Adipocyte (in vitro differentiated cells): ENCODE measurements around the gene THPO.

Experiments
- DNase-seq: peaks from one replicate; pipeline ENCODE4 v3.0.0-alpha.2; 2015; ENCODE audit warnings: low read depth
- H3K27me3 ChIP-seq: replicated peaks from 2 replicates; pipeline ENCODE4 v1.7.0; 2013; ENCODE audit warnings: mild to moderate bottlenecking, low read length, moderate library complexity; ENCODE audit not compliant: control insufficient read depth, insufficient read depth
- H3K36me3 ChIP-seq: 2 replicates; pipeline ENCODE4 v1.7.0; 2013; ENCODE audit warnings: low read length, mild to moderate bottlenecking, moderate library complexity; ENCODE audit not compliant: control insufficient read depth, insufficient read depth, severe bottlenecking
- H3K4me1 ChIP-seq: 2 replicates; pipeline ENCODE4 v1.7.0; 2013; ENCODE audit warnings: mild to moderate bottlenecking, low read length, moderate library complexity; ENCODE audit not compliant: control insufficient read depth, insufficient read depth
- H3K4me3 ChIP-seq: 2 replicates; pipeline ENCODE4 v1.7.0; 2013; ENCODE audit warnings: mild to moderate bottlenecking, low read length, moderate library complexity
- H3K9ac ChIP-seq: 2 replicates; pipeline ENCODE4 v1.7.0; 2013; ENCODE audit warnings: mild to moderate bottlenecking, low read length, moderate library complexity
- H3K9me3 ChIP-seq: 2 replicates; pipeline ENCODE4 v1.7.0; 2013; ENCODE audit warnings: mild to moderate bottlenecking, low read length, moderate library complexity; ENCODE audit not compliant: control insufficient read depth

THPO gene

DNA sequence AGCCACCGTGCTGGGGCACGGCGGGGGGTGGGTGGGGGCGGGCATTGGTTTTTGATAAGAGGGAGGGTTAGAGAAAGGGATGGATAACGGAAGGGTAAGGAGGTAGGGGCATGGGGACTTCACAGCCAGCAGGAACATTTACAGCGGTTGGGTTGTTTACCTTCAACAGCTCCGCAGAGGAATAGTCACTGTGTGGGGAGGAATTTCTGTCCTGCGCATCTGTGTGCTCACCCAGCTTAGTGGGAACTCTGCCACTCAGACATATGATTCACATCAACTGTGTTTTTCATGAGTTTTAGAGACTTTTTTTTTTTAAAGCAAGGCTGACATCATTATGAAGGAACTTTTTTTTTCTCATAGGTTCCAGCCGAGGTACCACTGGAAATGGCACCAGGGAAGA lies 21.4 kb upstream of the THPO start:
- H3K36me3 ChIP-seq: no peaks in the 10 kb centered on the region
- H3K27me3 ChIP-seq: peaks cover 8% of the 10 kb centered on the region
- H3K9ac ChIP-seq: no peak overlapping the region
- no peaks in the 10 kb centered on the region for H3K9me3 ChIP-seq
- DNase-seq: peak; percentile 88
- H3K4me1 ChIP-seq: peaks cover 3% of the 10 kb centered on the region
- no peak overlapping the region for H3K4me3 ChIP-seq

DNA sequence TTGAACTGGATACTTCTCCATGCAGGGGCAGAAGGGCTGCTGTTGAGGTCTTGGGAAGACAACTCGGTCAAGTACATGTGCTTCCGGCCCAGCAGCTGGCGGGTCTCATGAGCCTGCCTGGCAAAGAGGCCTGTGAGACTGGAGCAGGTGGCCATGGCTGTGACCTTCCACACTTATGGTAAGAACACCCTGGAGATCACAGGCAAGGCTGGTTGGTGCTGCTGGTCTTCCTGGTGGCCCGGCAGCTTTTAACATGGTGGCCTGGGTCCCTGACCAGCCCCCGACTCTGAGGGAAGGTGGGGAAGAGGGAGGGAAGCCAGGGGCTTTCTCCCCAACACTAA lies 17.3 kb upstream of the THPO start:
- Histone ChIP-seq H3K27me3 (no peaks in the 10 kb centered on the region), H3K4me1 (peaks cover 3% of the 10 kb centered on the region), H3K9me3 (no peaks in the 10 kb centered on the region), H3K36me3 (no peaks in the 10 kb centered on the region), H3K9ac (no peak overlapping the region), H3K4me3 (no peak overlapping the region)
- DNase-seq: no peak

DNA sequence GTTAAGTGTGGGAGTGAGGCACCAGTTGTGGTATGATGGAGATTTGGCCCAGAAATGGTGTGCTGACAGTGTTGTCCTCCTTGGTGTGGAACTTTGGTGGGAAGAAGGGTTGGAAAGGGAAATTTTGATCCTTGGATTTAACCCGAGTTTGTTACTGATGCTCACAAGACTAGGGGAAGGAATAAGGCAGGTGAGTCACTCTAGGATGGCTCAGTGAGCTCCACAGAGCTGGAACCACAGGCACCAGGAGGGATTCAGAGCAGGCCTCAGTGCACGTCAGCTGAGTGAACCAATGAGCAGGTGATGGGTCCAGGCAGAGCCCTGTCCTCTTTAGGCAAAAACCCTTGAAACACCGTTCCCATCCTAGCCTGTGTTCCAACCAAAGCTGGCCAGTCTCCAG lies 13.3 kb upstream of the THPO start:
- Histone ChIP-seq H3K27me3 (no peaks in the 10 kb centered on the region), H3K36me3 (no peaks in the 10 kb centered on the region), H3K4me1 (no peaks in the 10 kb centered on the region), H3K9me3 (no peaks in the 10 kb centered on the region), H3K4me3 (no peak overlapping the region), H3K9ac (no peak overlapping the region)
- no peak for DNase-seq

DNA sequence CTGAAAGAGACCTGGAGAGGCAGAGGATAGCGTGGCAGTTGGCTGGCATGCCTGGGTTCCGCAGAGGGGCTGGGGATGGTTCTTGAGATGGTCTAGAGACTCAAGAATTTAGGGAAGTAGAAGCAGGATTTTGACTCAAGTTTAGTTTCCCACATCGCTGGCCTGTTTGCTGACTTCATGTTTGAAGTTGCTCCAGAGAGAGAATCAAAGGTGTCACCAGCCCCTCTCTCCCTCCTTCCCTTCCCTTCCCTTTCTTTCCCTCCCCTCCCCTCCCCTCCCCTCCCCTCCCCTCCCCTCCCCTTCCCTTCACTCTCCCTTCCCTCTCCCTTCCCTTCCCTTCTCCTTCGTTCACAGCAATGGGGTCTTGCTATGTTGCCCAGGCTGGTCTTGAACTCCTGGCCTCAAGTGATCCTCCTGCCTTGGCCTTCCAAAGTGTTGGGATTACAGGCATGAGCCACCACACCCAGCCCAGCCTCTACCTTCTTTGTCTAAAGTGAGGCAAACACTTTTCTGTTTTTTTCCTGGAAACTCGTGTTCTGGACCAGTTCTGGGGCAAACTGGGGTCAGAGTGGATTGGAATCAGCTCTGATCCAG lies 12.0 kb upstream of the THPO start:
- H3K4me3 ChIP-seq: no peak overlapping the region

DNA sequence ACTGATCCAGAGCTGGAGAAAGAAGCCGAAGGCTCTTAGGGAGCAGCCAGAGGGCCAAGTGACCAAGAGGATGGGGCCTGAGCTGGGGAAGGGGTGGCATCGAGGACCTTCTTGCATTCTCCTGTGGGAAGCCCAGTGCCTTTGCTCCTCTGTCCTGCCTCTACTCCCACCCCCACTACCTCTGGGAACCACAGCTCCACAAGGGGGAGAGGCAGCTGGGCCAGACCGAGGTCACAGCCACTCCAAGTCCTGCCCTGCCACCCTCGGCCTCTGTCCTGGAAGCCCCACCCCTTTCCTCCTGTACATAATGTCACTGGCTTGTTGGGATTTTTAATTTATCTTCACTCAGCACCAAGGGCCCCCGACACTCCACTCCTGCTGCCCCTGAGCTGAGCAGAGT lies 11.4 kb upstream of the THPO start:
- H3K36me3 ChIP-seq: no peaks in the 10 kb centered on the region
- H3K27me3 ChIP-seq: no peaks in the 10 kb centered on the region
- H3K4me3 ChIP-seq: no peak overlapping the region
- no peaks in the 10 kb centered on the region for H3K4me1 ChIP-seq
- no peaks in the 10 kb centered on the region for H3K9me3 ChIP-seq
- no peak for DNase-seq
- H3K9ac ChIP-seq: no peak overlapping the region

More for the DNA sequence above, 12.0 kb upstream of the THPO start:
- Histone ChIP-seq H3K9ac (no peak overlapping the region), H3K27me3 (no peaks in the 10 kb centered on the region), H3K36me3 (no peaks in the 10 kb centered on the region), H3K9me3 (no peaks in the 10 kb centered on the region), H3K4me1 (no peaks in the 10 kb centered on the region)
- no peak for DNase-seq

DNA sequence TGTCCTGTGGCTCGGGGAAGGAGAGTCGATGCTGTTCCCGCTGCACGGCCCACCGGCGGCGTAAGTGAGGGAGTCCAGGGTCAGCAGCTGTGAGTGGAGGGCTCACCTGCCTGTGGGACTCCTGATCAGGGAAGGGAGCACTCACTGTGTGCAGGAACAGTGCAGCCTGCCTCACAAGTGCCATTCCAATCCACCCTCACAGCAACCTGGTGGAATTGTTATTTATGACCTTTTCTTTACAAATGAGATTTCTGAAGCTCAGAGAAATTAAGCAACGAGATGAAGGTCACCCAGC lies 10.9 kb upstream of the THPO start:
- Histone ChIP-seq H3K9ac (no peak overlapping the region), H3K9me3 (no peaks in the 10 kb centered on the region), H3K4me3 (no peak overlapping the region), H3K27me3 (no peaks in the 10 kb centered on the region), H3K4me1 (no peaks in the 10 kb centered on the region), H3K36me3 (no peaks in the 10 kb centered on the region)
- DNase-seq: no peak

DNA sequence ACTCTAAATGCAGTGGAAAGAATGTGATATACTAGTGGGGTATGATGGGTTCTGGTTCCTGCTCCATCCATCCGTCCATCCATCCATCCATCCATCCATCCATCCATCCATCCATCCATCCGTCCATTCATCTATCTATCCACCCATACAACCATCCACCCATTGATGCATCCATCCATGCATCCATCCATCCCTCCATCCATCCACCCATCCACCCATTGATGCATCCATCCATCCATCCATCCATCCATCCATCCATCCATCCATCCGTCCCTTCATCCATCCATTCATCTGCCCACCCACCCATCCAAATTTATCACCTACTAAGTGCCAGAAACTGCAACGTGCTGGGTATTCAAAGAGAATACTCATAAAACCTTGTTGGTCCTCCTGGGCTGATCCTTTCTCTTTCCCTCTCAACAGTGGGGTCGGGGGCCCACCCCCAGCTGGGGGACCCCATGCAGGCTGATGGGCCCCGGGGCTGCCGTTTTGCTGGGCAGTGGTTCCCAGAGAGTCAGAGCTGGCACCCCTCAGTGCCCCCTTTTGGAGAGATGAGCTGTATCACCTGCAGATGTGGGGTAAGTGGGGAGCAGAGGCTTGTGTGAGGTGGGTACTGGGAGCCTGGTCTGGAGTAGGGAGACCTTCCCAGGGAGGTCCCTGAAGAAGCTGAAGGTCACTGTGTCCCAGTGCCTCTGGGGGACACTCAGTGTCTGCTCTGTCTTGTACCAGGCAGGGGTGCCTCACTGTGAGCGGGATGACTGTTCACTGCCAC lies 10.3 kb upstream of the THPO start:
- DNase-seq: no peak
- H3K36me3 ChIP-seq: no peaks in the 10 kb centered on the region
- no peaks in the 10 kb centered on the region for H3K4me1 ChIP-seq
- no peak overlapping the region for H3K4me3 ChIP-seq
- no peaks in the 10 kb centered on the region for H3K27me3 ChIP-seq
- no peaks in the 10 kb centered on the region for H3K9me3 ChIP-seq
- H3K9ac ChIP-seq: no peak overlapping the region

DNA sequence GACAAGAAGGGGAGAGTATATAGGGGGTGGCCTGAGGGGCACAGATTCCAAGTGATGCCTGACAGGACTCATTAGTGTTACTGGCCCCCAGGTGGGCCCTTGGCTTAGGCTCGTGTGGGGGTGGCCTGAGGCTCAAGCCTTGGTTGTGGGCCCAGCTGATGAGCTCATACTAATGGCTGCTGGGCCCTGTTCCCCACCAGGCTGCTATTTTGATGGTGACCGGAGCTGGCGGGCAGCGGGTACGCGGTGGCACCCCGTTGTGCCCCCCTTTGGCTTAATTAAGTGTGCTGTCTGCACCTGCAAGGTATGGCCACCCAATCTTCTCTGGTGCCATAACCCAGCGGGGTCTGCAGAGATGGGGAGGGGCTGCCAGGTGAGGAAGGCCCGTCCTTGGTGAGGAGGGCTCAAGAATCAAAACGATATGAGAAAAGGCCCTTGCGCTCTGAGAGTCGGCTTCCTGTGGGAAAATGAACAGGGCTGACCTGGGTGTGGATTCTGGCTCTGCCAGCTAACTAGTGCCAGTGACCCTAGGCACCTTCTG lies 9.2 kb upstream of the THPO start:
- no peaks in the 10 kb centered on the region for H3K4me1 ChIP-seq
- no peaks in the 10 kb centered on the region for H3K27me3 ChIP-seq
- DNase-seq: no peak
- no peak overlapping the region for H3K4me3 ChIP-seq
- no peak overlapping the region for H3K9ac ChIP-seq
- no peaks in the 10 kb centered on the region for H3K36me3 ChIP-seq
- H3K9me3 ChIP-seq: no peaks in the 10 kb centered on the region

DNA sequence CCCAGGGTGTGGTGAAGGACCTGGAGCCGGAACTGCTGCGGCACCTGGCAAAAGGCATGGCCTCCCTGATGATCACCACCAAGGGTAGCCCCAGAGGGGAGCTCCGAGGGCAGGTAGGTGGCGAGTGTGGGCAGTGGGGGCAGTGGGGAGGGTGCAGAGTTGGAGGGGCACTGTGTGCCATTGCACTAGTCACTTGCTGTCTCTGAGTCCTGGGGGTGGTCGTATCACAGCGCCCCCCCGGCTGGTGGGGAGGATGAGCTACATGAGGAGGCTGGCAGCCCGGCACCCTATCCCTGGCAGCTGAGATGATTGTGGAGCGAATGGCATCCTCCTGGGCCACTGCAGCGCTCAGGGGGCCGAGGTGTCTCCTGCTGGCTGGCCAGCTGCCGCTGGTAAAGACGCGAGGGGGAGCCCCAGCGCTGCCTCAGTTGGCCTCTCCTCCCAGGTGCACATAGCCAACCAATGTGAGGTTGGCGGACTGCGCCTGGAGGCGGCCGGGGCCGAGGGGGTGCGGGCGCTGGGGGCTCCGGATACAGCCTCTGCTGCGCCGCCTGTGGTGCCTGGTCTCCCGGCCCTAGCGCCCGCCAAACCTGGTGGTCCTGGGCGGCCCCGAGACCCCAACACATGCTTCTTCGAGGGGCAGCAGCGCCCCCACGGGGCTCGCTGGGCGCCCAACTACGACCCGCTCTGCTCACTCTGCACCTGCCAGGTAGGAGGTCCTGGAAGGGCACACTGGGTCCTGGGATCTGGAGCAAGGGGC lies 8.2 kb upstream of the THPO start:
- DNase-seq: no peak
- Histone ChIP-seq H3K4me1 (no peaks in the 10 kb centered on the region), H3K4me3 (no peak overlapping the region), H3K9ac (no peak overlapping the region), H3K9me3 (no peaks in the 10 kb centered on the region), H3K36me3 (no peaks in the 10 kb centered on the region), H3K27me3 (peaks cover 9% of the 10 kb centered on the region)

DNA sequence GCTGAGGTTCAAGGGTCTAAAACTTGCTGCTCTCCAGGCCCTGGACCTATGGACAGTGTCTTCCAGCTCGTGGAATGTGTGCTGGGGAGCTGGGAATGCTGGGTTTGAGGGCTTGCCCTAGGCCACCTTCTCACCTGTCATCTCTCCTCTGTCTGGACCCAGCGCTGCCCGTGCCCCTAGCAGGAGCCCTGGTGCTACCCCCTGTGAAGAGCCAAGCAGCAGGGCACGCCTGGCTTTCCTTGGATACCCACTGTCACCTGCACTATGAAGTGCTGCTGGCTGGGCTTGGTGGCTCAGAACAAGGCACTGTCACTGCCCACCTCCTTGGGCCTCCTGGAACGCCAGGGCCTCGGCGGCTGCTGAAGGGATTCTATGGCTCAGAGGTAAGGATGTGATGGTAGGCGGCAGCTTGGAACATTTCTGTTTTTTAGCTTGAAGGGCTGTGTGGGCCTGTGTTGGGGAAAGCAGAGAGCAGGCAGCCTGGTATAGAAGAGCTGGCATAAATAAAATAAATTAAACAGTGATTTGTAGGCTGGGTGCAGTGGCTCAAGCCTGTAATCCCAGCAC lies 6.9 kb upstream of the THPO start:
- Histone ChIP-seq H3K9ac (no peak overlapping the region), H3K4me3 (no peak overlapping the region), H3K27me3 (peaks cover 16% of the 10 kb centered on the region), H3K4me1 (no peaks in the 10 kb centered on the region), H3K36me3 (no peaks in the 10 kb centered on the region), H3K9me3 (no peaks in the 10 kb centered on the region)
- DNase-seq: no peak

DNA sequence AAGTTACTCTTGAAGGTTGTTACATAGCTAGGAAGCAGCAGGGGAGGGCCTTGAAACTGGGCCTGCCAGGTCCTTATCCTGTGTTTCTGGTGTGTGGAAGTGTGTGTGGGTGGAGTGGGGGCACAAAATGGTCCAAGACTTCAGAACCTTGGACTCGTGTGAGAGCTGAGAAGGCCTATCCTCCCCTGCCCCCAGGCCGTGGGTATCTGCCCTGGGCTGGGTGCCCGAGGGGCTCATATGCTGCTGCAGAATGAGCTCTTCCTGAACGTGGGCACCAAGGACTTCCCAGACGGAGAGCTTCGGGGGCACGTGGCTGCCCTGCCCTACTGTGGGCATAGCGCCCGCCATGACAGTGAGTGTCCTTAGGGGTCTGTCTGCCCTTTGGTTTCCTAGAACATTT lies 6.3 kb upstream of the THPO start:
- Histone ChIP-seq H3K9ac (no peak overlapping the region), H3K4me3 (no peak overlapping the region), H3K27me3 (peaks cover 16% of the 10 kb centered on the region), H3K4me1 (no peaks in the 10 kb centered on the region), H3K36me3 (no peaks in the 10 kb centered on the region), H3K9me3 (no peaks in the 10 kb centered on the region)
- DNase-seq: no peak
